GM21723 (cell line): ENCODE measurements around the gene TMEFF2.

Experiments
- ATAC-seq: cut with Tn5 transposase; IDR thresholded peaks from one replicate; pipeline ENCODE4 v1.9.1; 2021; ENCODE audit warnings: mild to moderate bottlenecking, moderate library complexity; ENCODE audit not compliant: unreplicated experiment

TMEFF2 gene

DNA sequence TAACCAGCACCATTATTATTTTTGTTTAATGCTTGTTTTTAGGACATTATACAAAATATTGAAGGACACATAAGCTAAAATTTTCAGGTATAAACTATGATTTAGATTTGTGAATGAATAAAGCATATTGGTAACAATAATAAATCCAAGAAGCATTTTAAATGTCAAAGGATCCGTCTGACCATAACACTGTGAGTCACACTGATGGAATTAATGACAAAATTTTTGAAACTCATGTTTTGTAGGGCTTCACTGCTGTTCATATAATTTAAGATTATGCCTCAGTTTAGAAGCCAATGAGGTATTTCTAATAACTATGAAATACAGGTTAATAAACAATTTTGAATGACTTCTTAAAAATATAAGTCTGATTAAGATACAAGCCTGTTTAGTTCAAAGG, 124.6 kb downstream of the TMEFF2 start:
- ATAC-seq, result no peak

DNA sequence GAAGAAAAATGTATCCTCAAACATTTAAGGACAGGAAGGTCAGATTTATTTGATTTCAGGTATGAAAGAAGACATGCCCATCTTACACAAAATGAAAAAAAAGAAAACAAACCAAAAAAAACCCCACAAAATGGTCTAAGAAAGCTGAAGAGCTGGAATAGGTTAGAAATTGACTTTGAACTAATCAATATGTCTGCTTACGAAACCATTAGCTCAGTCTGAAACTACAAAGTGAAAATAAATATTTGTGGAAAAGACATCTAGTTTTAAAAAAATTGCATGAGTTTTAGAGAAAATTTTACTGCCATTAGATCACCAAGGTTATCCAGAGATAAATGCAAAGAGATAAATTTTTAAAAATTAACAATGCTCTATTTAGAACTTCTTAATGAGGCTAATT, 125.3 kb downstream of the TMEFF2 start:
- no peak for ATAC-seq

DNA sequence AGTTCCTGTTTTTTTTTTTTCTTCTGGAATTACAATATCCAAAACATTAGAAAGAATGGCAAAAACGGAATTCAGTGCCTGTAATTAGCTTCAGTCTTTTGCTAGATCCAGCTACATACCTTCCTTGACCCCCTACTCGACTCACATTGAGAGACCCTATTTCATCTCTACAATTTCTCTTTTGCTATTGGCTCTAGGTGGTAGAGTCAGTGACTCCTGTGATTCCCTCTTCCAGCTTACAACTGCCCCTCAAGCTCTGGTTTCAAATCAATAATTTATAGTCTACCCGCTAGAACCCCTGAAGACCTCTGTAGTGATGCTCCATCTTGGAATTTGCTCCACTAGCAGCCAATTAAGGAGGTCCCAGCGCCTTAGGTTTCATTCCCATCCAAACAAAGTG, 125.8 kb downstream of the TMEFF2 start:
- no peak for ATAC-seq

DNA sequence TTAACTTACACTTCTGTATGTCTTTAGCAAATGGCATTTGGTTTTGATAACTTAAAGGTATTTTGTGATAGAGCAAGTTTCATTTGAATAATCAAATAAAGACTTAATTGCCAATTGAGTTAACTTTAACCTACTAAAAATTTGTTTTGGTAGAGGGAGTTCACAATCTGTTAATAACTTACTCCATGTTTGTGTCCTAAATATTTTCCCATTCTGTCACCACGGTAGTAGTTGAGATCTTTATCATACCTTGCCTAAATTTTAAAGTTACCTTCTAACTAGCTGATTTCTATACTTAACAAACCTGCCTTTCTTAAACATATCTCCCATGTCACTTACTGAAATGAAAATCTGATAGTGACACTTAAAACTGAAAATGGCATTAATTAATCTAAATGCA, 127.1 kb downstream of the TMEFF2 start:
- ATAC-seq, result no peak

DNA sequence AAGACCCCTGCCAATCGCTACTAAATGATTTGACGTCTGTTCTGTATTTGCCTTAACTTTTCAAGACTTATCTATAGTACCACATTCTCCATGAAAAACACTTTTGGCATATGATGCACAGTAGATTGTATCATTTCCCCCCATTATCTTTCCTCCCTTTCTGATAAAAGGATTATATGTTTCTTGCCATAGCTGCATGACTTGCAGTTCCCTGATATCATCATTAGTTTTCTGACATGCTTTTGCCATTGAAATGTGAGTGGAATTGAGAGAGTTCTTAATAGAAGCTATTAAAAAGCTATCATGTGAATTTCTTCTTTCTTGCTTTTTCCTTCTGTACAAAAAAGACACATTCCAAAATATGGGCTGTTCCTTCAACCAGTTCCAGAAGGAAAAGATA, 130.3 kb downstream of the TMEFF2 start:
- ATAC-seq, result no peak

DNA sequence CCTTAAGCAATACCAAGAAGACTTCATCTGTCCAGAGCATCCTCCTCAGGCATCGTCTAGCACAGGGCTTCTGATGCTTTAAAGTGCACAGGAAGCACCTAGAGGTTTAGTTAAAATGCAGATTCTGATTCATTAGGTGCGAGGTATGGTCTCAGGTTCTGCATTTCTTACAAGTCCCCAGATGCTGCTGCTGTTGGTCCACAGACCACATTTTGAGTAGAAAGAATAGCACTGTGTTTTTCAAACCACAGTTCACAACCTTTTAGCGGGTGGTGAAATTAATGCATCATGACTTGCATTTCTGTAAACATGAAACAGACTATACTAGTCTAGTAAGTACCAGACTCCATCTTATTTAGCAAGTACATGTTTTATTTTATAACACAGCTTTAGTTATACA, 134.6 kb downstream of the TMEFF2 start:
- ATAC-seq, result no peak

DNA sequence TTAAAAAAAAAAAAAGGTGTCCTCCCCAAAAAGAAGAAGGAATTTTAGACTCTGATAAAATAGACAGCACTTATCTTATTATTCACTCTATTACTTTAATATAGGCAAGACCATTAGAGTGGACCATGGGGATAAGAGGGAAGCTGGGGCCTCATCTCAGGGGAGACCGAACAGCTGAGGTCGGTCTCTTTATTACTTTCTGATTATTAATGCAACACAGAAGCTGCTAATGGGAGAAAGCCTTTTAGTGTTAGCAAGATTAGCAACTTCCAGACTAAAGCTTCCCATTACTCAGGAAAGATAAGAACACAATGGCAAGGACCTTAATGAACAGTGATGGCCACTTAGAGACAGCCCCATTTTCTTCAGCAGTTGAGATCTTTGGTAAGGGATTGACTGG, 135.5 kb downstream of the TMEFF2 start:
- no peak for ATAC-seq

DNA sequence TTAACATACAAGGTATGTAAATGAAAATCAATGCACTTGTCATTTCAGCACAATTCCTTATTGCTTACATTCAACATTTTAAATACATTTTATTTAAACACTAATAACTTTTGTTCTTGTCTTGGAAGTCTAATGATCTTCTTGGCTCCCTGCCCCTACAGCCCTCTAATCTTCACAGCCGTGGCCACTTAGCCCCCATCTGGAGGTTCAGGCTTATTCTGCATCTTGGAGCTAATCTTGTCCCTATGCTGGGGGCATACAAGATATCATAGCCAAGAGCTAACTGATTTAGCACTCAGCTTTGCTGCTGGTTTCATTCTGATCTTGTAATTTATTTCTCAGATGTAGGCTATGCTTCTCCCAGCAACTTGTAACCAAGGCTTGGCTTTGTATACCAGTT, 140.8 kb downstream of the TMEFF2 start:
- no peak for ATAC-seq

DNA sequence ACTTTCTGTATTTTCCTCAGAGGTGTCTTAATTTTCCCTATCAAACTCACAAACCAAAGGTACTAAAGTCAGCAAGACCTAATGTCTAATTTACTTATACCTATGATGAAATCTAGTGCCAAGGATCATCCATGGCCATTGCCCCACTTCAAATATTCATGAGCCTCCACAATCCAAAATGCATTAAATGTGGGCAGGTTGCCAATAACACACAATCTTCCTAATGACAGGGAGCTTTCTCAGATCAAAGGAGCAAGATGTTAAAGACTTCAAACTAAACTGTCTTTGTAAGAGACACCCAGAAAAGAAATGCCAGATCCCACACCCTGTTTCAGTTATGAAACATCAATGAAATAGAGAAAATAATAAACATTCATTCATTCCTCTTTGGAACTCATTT, 143.2 kb downstream of the TMEFF2 start:
- ATAC-seq, result no peak

DNA sequence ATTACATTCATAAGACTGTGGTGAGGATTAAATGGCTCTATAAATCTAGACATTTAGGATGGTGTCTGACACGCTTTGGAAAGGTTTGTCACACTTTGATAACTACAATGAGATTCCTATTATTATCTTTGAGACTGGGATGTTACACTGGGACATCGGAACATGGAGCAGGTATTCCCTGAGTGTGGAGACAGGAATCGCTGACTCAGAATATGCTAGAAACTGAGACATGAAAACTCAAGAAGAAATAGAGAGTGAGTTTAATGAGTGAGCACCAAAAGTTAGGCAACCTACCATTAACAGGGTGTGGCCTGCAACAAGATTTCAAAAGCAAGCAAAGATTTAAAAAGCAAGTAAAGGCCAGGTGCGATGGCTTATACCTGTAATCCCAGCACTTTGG, 145.4 kb downstream of the TMEFF2 start:
- no peak for ATAC-seq

DNA sequence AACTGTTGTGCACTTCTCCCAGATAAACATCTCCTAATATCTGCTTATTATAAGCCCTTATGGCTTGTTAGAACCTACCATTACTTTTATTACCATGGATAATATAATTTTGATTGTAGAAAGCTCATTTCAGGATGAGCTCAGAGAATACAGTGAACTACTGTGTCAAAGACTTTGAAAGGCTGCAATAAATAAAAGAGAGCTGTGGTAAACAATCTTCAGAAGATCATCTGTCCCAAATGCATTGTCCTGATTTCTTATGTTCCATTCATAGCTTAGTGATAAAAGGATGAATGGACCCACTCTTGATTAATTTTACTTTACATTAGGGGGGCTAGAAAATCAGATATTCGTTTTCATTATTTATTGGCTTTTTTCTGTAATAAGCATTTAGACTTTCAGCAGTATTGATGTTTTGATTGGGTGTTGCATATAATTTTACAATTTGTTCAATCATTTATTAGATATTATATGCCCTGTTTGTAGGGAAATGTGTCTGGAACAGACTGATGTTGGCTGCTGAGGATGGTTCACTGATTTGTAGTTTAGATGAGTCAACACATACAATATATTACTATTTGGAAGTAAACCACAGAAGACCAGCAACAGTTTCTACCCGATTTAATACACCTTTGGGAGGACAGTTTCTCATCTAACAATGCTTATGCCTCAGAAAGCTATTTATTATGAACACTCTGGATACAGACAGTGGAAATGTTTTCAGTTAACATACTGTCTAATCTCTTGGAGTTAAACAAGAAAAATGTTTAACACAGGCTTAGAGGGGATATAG, 147.2 kb downstream of the TMEFF2 start:
- ATAC-seq, result no peak

DNA sequence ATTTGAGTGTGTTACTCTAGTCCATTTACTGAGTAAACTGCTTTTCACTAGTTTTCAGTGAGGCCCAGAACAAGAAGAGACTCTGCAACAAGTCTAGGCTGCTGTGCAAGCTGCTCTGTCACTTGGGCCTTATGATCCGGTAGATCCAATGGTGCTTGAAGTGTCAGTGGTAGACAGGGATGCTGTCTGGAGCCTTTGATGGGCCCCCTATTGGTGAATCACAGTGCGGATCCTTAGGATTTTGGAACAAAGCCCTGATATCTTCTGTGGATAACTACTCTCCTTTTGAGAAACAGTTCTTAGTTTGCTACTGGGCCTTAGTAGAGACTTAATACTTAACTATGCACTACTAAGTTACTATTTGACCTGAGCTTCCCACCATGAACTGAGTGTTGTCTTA, 150.2 kb downstream of the TMEFF2 start:
- no peak for ATAC-seq

DNA sequence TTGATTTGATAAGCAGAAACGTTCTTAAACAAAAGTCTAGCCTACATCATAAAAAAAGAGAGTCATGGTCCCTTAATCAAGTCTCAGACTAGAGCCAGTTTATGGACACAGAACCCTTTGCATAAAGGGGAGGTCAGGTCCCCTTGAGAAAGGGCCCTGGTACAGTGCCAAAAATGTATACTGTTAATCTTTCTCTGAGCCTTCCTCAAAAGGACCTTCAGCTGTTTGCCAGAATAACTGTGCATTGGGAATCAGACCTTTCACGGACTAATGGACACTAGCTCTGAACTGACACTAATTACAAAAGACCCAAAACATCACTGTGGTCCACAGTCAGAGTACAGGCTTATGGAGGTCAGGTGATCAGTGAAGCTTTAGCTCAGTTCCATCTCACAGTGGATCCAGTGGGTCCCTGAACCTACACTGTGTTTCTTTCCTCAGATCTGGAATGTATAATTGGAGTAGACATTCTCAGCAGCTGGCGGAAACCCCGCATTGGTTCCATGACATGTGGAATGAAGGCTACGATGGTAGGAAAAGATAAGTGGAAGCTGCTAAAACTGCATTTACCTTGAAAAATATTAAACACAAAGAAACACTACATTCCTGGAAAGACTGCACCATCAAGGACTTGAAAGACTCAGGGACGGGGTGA, 151.4 kb downstream of the TMEFF2 start:
- ATAC-seq, result no peak

DNA sequence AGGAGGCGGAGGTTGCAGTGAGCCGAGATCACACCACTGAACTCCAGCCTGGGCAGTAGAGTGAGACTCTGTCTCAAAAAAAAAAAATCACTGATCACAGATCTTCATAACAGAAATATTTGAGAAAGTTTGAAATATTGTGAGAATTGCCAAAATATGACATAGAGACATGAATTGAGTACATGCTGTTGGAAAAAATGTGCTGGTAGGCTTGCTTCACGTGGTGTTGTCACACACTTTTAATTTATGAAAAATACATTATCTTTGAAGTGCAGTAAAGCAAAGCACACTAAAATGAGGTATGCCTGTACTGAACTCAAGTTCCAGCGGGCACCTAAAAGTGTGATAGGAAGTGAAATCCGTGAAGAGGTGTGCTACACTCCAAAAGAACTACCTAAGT, 152.6 kb downstream of the TMEFF2 start:
- no peak for ATAC-seq

DNA sequence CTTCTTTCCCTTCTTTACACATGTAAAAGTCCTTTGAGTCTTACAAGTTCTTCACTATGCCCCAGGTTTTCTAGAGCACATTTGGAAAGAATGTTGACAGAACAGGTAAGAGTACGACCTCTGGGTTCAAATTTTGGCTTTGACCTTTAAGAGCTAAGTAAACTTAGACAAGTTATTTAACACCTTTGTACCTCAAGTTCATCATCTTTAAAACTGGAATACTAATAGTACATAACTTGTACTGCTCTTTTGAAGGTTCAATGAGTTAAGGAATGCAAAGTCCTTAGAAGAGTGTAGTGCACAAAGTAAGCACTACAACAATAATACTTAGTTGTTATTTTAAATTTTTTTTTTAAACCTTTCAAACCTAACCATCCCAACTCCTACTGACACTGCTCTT, 156.6 kb downstream of the TMEFF2 start:
- no peak for ATAC-seq

DNA sequence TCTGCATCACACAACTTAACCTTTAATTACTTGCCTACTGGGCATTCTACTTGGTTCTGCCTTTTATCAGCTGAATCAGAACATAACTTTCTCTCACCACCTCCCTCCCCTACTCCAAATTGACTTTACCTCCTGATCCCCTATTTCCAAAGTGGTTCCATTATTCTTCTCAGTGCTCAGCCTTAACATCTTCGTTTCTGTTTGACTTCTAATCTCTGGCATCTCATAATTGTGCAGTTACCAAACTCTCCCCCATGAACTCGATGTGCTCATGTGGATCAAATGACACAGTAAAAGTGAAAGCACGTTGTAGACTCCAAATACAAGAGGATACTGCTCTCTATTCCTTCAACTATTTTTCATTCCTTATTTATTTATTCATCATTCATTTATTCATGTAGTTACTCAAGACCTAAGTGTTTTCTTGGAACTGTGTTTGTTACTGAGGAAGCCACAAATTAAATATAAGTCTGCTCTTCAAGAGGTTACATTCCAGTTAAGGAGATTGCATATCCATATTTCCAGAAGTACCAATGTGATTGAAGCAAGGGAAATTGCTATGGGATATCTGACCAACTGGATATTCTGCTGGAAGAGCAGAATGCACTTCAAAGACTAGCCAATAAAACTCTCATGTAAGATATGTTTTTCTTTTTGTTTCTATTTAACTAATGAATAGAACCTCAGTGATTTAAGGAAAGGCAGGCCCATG, 158.8 kb downstream of the TMEFF2 start:
- ATAC-seq, result no peak

DNA sequence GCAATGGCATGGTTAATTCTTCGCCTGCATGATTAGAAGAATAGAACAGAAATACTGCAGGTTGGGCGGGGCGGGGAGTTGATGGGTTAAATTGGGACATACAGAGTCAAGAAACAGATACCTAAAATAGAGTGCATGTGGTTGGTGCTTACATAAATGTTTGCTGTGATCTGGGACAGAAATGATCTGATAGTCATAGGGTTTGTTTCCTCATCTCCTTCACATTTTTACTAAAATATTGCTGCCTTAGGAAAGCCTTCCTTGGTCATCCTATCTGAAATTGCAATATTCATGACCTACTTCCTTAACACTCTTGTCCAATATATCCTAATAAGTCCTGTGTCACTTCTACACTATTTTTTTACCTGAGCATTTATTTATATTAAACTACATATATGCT, 163.9 kb downstream of the TMEFF2 start:
- ATAC-seq, result no peak

DNA sequence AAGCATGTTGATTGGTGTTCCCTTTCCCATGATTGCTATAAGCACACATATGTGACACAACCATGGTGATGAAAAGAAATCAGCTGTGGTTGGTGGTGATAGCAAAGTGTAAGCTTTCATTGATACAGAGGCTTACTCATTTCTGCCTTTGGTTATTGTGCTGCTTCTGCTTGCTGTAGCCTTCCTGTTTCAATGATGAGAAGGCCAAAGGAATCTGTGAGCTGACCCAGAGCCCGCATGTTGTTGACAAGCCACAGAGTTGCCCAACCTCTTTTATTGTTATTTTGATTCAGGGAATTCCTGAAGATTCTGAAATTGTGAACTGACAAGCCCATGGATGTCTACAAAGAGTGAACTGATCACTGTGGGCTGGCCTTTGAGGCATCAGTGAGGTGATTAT, 164.4 kb downstream of the TMEFF2 start:
- ATAC-seq, result no peak

DNA sequence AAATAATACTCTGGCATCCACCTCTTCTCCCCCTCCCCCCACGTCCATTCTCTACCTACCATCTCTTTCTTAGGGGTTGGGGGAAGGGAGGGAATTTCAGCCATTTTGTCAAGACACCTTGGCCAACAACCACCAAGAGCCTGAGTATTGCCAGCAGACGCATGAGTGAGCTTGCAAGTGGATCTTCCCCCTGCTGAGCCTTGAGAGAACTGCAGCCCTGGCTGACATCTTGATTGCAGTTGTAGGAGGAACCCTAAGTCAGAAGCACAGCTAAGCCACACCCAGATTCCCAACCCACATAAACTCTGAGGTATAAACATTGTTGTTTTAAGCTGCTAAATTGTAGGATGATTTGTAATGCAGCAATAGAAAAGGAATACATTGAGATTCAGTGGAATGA, 165.6 kb downstream of the TMEFF2 start:
- peak; percentile 88 for ATAC-seq

DNA sequence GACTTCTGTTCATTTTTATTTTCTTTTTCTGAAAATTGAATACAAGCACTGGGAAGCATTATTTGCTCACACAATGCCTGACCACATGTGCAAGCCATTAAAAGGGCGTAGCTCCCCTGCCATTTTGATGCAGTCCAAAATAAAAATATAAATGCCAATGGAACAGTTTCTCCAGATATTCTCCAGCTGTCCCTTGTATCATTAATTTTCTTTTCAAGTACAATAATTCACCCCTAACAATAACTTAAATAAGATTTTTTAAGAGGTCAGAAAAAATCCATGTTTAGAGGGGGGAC, 168.0 kb downstream of the TMEFF2 start:
- no peak for ATAC-seq

DNA sequence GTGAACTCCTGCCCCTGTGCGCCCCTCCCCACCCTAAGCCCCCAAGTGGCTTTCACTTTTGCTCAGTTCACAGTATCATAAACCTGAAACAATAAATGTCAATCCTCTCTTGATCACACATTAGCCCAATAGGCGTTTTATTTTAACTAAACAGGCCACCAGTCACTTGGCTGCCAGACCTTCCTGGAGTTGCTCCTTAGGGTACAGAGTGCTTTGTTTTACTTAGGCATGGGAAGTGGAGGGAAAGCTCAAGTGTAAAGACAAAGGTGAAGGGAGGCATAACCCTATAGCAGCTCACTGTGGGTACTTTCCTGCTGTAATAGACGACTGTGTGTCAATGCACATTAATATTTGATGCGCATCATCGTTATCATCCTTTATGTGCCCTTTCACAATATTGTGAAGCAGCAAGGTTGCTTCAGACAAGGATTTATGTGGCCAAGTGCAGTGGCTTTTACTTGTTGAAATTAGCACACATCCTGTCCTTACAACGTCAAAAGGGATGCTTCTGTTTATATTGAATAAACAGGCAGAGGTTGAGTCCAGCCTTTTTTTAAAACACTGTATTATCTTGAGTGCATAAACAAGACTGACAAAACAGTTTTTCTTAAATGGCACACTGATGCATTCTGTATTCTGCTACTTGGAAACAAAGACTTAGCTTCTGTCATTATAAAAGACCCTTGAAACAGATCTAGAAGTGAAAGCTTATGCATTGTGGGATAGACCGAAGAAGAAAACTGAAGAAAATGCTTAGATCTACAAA, 168.5 kb downstream of the TMEFF2 start:
- ATAC-seq, result no peak

DNA sequence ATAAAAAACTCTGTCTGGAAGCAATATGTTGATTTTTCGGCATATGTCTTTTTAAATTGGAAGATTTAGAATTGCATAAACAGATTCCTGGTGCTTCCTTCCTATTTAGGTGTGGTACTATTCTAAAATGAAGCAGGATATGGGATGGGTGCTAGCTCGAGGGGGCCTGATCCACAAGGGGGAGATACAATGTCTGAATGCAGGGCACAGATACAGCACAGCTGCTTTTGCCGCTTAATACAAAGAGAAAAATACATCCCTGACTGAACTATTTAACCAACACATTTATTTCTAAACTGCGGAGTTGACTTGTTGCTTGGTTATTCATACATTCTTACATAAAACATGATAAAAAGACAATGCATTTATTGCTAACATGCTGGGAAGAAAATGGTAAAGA, 169.1 kb downstream of the TMEFF2 start:
- no peak for ATAC-seq
